Esophagus squamous epithelium (tissue), 5 donors: ENCODE data around the gene BLVRB. TPM values are rescaled to one million over a fixed set of nuclear protein-coding genes. Genes with fewer than 3 reads are reported as not detected.

ENCODE experiments used
- DNase-seq: peaks from one replicate; lab custom pipeline; 2025; lab: John Stamatoyannopoulos, UW
- H3K27ac ChIP-seq, 4 donors: fragments of 200-600 bp; sonication (generic); one replicate each; pipeline ENCODE4 v1.5.1; 2016 to 2019; ENCODE audit warnings: mild to moderate bottlenecking in 1 of 4
- H3K27me3 ChIP-seq, 4 donors: fragments of 200-600 bp; sonication (generic); 1 replicate in 3 of 4; 2 replicates in 1 of 4; pipeline versions ENCODE4 v1.5.1 to v1.6.0; 2017 to 2021; ENCODE audit warnings: antibody characterized with exemption in 1 of 4
- H3K36me3 ChIP-seq, 3 donors: fragments of 200-600 bp; sonication (generic); one replicate each; pipeline ENCODE4 v1.5.1; 2016 to 2019
- H3K4me1 ChIP-seq, 3 donors: fragments of 200-600 bp; sonication (generic); one replicate each; pipeline ENCODE4 v1.5.1; 2017 to 2019
- H3K4me3 ChIP-seq, 4 donors: fragments of 200-600 bp; sonication (generic); 1 replicate in 3 of 4; 2 replicates in 1 of 4; pipeline ENCODE4 v1.5.1; 2016 to 2019; ENCODE audit warnings: mild to moderate bottlenecking in 2 of 4, moderate library complexity in 1 of 4
- H3K9me3 ChIP-seq, 3 donors: fragments of 200-600 bp; sonication (generic); one replicate each; pipeline ENCODE4 v1.5.1; 2016 to 2019
- POLR2A ChIP-seq, 4 donors: fragments of 450-650 bp; IDR thresholded peaks; one replicate each; pipeline ENCODE4 v1.6.1; 2017; ENCODE audit warnings: antibody characterized with exemption in 4 of 4, mild to moderate bottlenecking in 4 of 4, moderate library complexity in 3 of 4
- whole genome bisulfite sequencing, 2 donors: methylation state at CpG; one replicate each; pipeline ENCODE4 v1.1.5; 2018; 5-methylcytosine and 5-hydroxymethylcytosine counted together
- intact Hi-C: fragments of 100-400 bp; cut with DNase I; formaldehyde crosslinking; loops from one replicate; pipeline ENCODE4 v1.15.0; 2022
- small RNA-seq, 4 donors: library from RNA; depleted of rRNA; stranded (forward); fragments of <200 nt; gene quantifications; one replicate each; pipeline ENCODE3, GENCODE V24; 2016
- total RNA-seq, 4 donors: library from RNA; depleted of rRNA; stranded (reverse); fragments of >200 nt; gene quantifications; one replicate each; pipeline ENCODE4 v1.1.0, GENCODE V29; 2016
- TF ChIP-seq, protein P1 (sequence below), 6 experiments: fragments of 450-650 bp in 4 of 6; fragments of 200-600 bp in 2 of 6; sonication (generic) in 2 of 6; IDR thresholded peaks; one replicate each; pipeline ENCODE4 v1.5.1; 2016 to 2019; ENCODE audit warnings: antibody characterized with exemption in 6 of 6, mild to moderate bottlenecking in 4 of 6, moderate library complexity in 4 of 6
- donor health status: DM: yes; HTN: yes; CAD: no.

BLVRB gene
- total RNA-seq, 4 donors from 2014 or later = 177 to 283 (median 236) TPM

DNA sequence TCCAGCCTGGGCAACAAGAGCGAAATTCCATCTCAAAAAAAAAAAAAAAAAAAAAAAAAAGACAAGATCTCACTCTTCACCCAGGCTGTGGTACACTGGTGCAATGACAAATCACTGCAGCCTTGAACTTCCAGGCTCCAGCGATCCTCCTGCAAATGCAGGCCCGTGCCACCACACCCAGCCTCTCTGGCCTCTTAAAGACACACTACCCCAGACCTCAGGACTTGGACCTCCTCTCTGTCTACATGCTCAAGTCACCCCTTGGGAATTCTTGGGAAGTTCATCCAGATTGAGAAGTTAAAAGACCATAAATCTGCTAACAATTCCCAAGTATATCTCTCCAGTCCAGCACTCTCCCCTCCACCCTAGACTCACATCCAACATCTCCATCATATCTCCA lies 65.0 kb downstream of the BLVRB start:
- H3K27ac ChIP-seq = no peak overlapping the region
- H3K9me3 ChIP-seq = no peaks in the 10 kb centered on the region
- H3K4me3 ChIP-seq = no peak overlapping the region
- 54 to 57% methylated on average over 2 to 3 of the region's 3 CpGs for WGBS, 2 donors
- H3K36me3 ChIP-seq = peaks cover 0 to 7% (median 0%) of the 10 kb centered on the region in 3 donors
- intact Hi-C loops = no loop called here
- H3K27me3 ChIP-seq = no peaks in the 10 kb centered on the region
- peaks cover 0 to 32% (median 12%) of the 10 kb centered on the region in 3 donors for H3K4me1 ChIP-seq
- TF ChIP-seq, protein P1, sequence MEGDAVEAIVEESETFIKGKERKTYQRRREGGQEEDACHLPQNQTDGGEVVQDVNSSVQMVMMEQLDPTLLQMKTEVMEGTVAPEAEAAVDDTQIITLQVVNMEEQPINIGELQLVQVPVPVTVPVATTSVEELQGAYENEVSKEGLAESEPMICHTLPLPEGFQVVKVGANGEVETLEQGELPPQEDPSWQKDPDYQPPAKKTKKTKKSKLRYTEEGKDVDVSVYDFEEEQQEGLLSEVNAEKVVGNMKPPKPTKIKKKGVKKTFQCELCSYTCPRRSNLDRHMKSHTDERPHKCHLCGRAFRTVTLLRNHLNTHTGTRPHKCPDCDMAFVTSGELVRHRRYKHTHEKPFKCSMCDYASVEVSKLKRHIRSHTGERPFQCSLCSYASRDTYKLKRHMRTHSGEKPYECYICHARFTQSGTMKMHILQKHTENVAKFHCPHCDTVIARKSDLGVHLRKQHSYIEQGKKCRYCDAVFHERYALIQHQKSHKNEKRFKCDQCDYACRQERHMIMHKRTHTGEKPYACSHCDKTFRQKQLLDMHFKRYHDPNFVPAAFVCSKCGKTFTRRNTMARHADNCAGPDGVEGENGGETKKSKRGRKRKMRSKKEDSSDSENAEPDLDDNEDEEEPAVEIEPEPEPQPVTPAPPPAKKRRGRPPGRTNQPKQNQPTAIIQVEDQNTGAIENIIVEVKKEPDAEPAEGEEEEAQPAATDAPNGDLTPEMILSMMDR (IDR thresholded peaks at IDR 0.05) = no peak
- TF ChIP-seq POLR2A (IDR thresholded peaks at IDR 0.05) = no peak
- no peak for DNase-seq

DNA sequence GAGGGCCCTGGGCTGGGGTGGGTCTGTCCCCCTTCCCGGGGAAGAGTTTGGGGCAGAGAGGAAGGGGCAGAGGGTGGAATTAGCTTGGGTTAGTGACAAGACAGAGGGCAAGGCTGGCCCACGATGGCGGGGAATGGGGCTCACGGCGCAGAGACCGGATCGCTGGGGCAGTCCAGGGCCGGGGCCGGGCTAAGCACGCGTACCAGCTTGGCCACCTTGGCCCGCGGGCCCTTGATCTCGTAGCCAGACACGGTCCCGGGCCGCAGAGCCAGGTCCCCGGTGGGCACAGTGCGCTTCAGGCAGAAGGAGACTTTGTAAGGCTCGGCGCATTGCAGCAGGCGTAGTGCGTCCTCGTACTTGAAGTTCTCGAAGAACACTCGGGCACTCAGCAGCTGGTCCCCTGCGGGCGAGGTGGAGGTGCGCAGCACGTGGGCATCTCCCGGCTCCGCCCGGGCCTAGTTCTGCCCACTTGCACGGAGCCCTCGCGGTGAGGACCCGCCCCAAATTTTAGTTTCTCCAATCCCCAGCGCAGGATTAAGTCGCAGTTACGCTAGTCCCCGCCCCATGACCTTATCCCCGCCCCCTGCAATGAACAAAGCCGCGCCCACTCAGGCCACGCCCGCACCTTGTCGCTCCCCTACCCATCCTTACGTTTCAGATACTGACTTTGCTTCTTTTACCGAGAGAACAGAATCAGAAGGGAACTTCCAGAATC lies 67.0 kb downstream of the BLVRB start:
- no peak overlapping the region for H3K27ac ChIP-seq
- peaks cover 0 to 22% (median 3%) of the 10 kb centered on the region in 3 donors for H3K4me1 ChIP-seq
- peaks cover 0 to 7% (median 0%) of the 10 kb centered on the region in 3 donors for H3K36me3 ChIP-seq
- WGBS, 2 donors = 57 to 61% methylated on average over 27 to 39 of the region's 49 CpGs
- intact Hi-C loops = no loop called here
- no peak for TF ChIP-seq POLR2A (IDR thresholded peaks at IDR 0.05)
- TF ChIP-seq, protein P1 (IDR thresholded peaks at IDR 0.05) = no peak
- H3K27me3 ChIP-seq = no peaks in the 10 kb centered on the region
- H3K9me3 ChIP-seq = no peaks in the 10 kb centered on the region
- peak overlapping the region in 2 of 4 donors; percentile 5 to 34 for H3K4me3 ChIP-seq
- DNase-seq = no peak

Small RNAs within 50 kb of the gene (small RNA-seq; reads per million reads assigned to genes)
- gene RF00017 = 0 reads per million in 4 donors

Other genes with a start within 250 kb of the BLVRB start
- not detected for gene TTC9B, start 247.4 kb downstream of the BLVRB start, total RNA-seq
- gene CCNP, start 239.1 kb downstream of the BLVRB start, total RNA-seq = not detected
- 10 to 100 TPM; 59.0 to 84.7 (median 69.0) TPM for gene AKT2, start 180.4 kb downstream of the BLVRB start, total RNA-seq
- 10 to 100 TPM in 2 of 4 donors, 1 to 10 TPM in 2; 10.0 to 14.1 (median 11.7) TPM for gene C19orf47, start 117.3 kb downstream of the BLVRB start, total RNA-seq
- 100 to 1,000 TPM in 3 of 4 donors, 10 to 100 TPM in 1; 56.8 to 163 (median 128) TPM for gene PLD3, start 117.0 kb downstream of the BLVRB start, total RNA-seq
- gene HIPK4, start 75.6 kb downstream of the BLVRB start, total RNA-seq = under 1 TPM in 1 of 4 donors, not detected in 3; 0.19 TPM
- gene PRX, start 52.4 kb downstream of the BLVRB start, total RNA-seq = 1 to 10 TPM in 3 of 4 donors, under 1 TPM in 1; 0.70 to 6.1 (median 2.4) TPM
- 10 to 100 TPM; 10.2 to 24.9 (median 16.2) TPM for gene SERTAD1, start 39.8 kb downstream of the BLVRB start, total RNA-seq
- 10 to 100 TPM in 3 of 4 donors, 1 to 10 TPM in 1; 8.9 to 17.4 (median 12.0) TPM for gene SERTAD3, start 21.4 kb downstream of the BLVRB start, total RNA-seq
- gene SPTBN4, start 1.3 kb upstream of the BLVRB start, total RNA-seq = 1 to 10 TPM in 2 of 4 donors, under 1 TPM in 2; 0.08 to 2.0 (median 1.2) TPM
- gene SHKBP1, start 111.1 kb upstream of the BLVRB start, total RNA-seq = 10 to 100 TPM; 42.3 to 77.9 (median 49.8) TPM
- 100 to 1,000 TPM in 1 of 4 donors, 10 to 100 TPM in 3; 43.5 to 249 (median 65.5) TPM for gene LTBP4, start 135.6 kb upstream of the BLVRB start, total RNA-seq
- 10 to 100 TPM; 11.2 to 20.8 (median 15.8) TPM for gene NUMBL, start 224.9 kb upstream of the BLVRB start, total RNA-seq